SH-SY5Y (cell line): ENCODE data around the gene ZER1.

Source experiments
- GATA2 ChIP-seq: IDR thresholded peaks from 2 replicates; pipeline ENCODE4 v1.6.1; 2011; ENCODE audit warnings: mild to moderate bottlenecking, low read depth, low read length
- GATA3 ChIP-seq: IDR thresholded peaks from 2 replicates; pipeline ENCODE4 v1.6.1; 2011; ENCODE audit warnings: low read depth, mild to moderate bottlenecking, low read length, moderate library complexity

- no peak for TF ChIP-seq GATA2
- no peak for TF ChIP-seq GATA3
Observed at GRCh38 chr9:128722380-128723351, 49.1 kb downstream of the ZER1 start.
